B cell (primary cell): ENCODE data around the gene GJC3. TPM values are rescaled to one million over a fixed set of nuclear protein-coding genes. Genes with fewer than 3 reads are reported as not detected.
"Not testable (repeated sequence)": the region's sequence is repeated elsewhere in the genome, so short reads cannot be mapped to it uniquely, and the experiment has no call there.

Experiments used
- ATAC-seq: fragments of 200-7000 bp; cut with Tn5 transposase; one replicate; pipeline ENCODE4 v1.10.0; 2021; ENCODE audit warnings: low read depth, mild to moderate bottlenecking, moderate number of reproducible peaks, moderate library complexity
- CTCF ChIA-PET: fragments of 350-600 bp; sonication (Branson Sonifier 250); formaldehyde crosslinking; loops from one replicate; lab custom pipeline; 2021; ENCODE audit warnings: antibody characterized with exemption, inconsistent platforms; lab: Charles Lee
- POLR2A ChIA-PET: fragments of 350-600 bp; sonication (Branson Sonifier 250); formaldehyde crosslinking; loops from one replicate; lab custom pipeline; 2021; ENCODE audit warnings: antibody characterized with exemption; lab: Charles Lee
- DNase-seq: peaks from one replicate; pipeline ENCODE4 v3.0.0; 2013
- H2AFZ ChIP-seq: 2 replicates; pipeline ENCODE4 v1.6.1; 2012; ENCODE audit warnings: mild to moderate bottlenecking, low read depth, low read length; ENCODE audit not compliant: insufficient read depth, poor library complexity, severe bottlenecking
- H3K27ac ChIP-seq, 2 donors: 1 replicate in 1 of 2; 2 replicates in 1 of 2; pipeline ENCODE4 v1.5.1; 2012 to 2013; ENCODE audit warnings: low read length in 2 of 2, mild to moderate bottlenecking in 2 of 2, moderate library complexity in 1 of 2
- H3K27me3 ChIP-seq, 4 experiments: fragments of 200-600 bp in 1 of 4; sonication (generic) in 1 of 4; replicated peaks in 1 of 4; 1 replicate in 2 of 4; 2 replicates in 2 of 4; pipeline versions ENCODE4 v1.6.1 to v1.7.0; 2013 to 2016; ENCODE audit warnings: low read length in 3 of 4, mild to moderate bottlenecking in 2 of 4, mixed read lengths in 1 of 4, moderate library complexity in 1 of 4; ENCODE audit not compliant: insufficient read depth in 4 of 4, control insufficient read depth in 3 of 4; ENCODE audit errors: control extremely low read depth in 1 of 4
- H3K36me3 ChIP-seq, 2 experiments: replicated peaks in 1 of 2; 1 replicate in 1 of 2; 2 replicates in 1 of 2; pipeline versions ENCODE4 v1.6.1 to v1.7.1; 2013; ENCODE audit warnings: low read length in 1 of 2; ENCODE audit not compliant: insufficient read depth in 2 of 2, control insufficient read depth in 1 of 2; ENCODE audit errors: control extremely low read depth in 1 of 2, extremely low read depth in 1 of 2
- H3K4me1 ChIP-seq, 2 donors: fragments of 200-600 bp in 1 of 2; sonication (generic) in 1 of 2; 1 replicate in 1 of 2; 2 replicates in 1 of 2; pipeline versions ENCODE4 v1.5.1 to v1.6.1; 2013 to 2017; ENCODE audit warnings: low read length in 2 of 2; ENCODE audit not compliant: control insufficient read depth in 2 of 2, insufficient read depth in 2 of 2
- H3K4me2 ChIP-seq: replicated peaks from 2 replicates; pipeline ENCODE3; 2012; ENCODE audit warnings: mild to moderate bottlenecking, low read depth, low read length; ENCODE audit not compliant: poor library complexity, severe bottlenecking
- H3K4me3 ChIP-seq, 5 experiments: fragments of 200-600 bp in 1 of 5; sonication (generic) in 1 of 5; 1 replicate in 3 of 5; 2 replicates in 2 of 5; pipeline versions ENCODE4 v1.5.1 to v1.7.0; 2011 to 2016; ENCODE audit warnings: low read length in 4 of 5, mild to moderate bottlenecking in 4 of 5, low read depth in 2 of 5, control low read depth in 1 of 5, moderate library complexity in 1 of 5; ENCODE audit not compliant: insufficient read depth in 1 of 5; ENCODE audit errors: control extremely low read depth in 1 of 5, extremely low read depth in 1 of 5
- H3K79me2 ChIP-seq: fragments of 200-600 bp; sonication (generic); one replicate; pipeline ENCODE4 v1.6.0; 2016; ENCODE audit warnings: low read length; ENCODE audit not compliant: control insufficient read depth, insufficient read depth
- H3K9ac ChIP-seq: fragments of 200-600 bp; sonication (generic); 2 replicates; pipeline ENCODE4 v1.6.1; 2017; ENCODE audit warnings: mild to moderate bottlenecking, low read length, moderate library complexity
- H3K9me3 ChIP-seq, 3 donors: one replicate each; pipeline versions ENCODE4 v1.6.1 to v1.7.1; 2013; ENCODE audit warnings: low read length in 2 of 3; ENCODE audit not compliant: control insufficient read depth in 2 of 3, insufficient read depth in 1 of 3; ENCODE audit errors: control extremely low read depth in 1 of 3
- H4K20me1 ChIP-seq: 2 replicates; pipeline ENCODE4 v1.6.0; 2012; ENCODE audit warnings: mild to moderate bottlenecking, low read length; ENCODE audit not compliant: insufficient read depth, control insufficient read depth, poor library complexity, severe bottlenecking
- H3K27ac Mint-ChIP-seq: one replicate; pipeline ENCODE4 v1.8.0; 2021; ENCODE audit warnings: mixed read lengths
- H3K27me3 Mint-ChIP-seq: one replicate; pipeline ENCODE4 v1.8.0; 2021; ENCODE audit warnings: mixed read lengths
- H3K4me1 Mint-ChIP-seq: one replicate; pipeline ENCODE4 v1.8.0; 2021; ENCODE audit warnings: mixed read lengths
- H3K4me3 Mint-ChIP-seq: one replicate; pipeline ENCODE4 v1.8.0; 2021; ENCODE audit warnings: mixed read lengths
- H3K9me3 Mint-ChIP-seq: one replicate; pipeline ENCODE4 v1.8.0; 2022; ENCODE audit warnings: mixed read lengths; ENCODE audit not compliant: insufficient read depth
- EZH2 ChIP-seq: IDR thresholded peaks from 2 replicates; pipeline ENCODE4 v1.6.1; 2012; ENCODE audit warnings: borderline replicate concordance, low read depth, mild to moderate bottlenecking, moderate library complexity, low read length; ENCODE audit not compliant: insufficient read depth, poor library complexity, severe bottlenecking
- WGBS: methylation state at CpG from one replicate; pipeline ENCODE4 v1.1.5; 2013; ENCODE audit warnings: missing lambda C conversion rate; ENCODE audit not compliant: insufficient coverage; 5-methylcytosine and 5-hydroxymethylcytosine counted together
- intact Hi-C: fragments of 100-400 bp; cut with micrococcal nuclease; formaldehyde crosslinking; loops from one replicate; pipeline ENCODE4 v1.10.0; 2022
- polyA plus RNA-seq: library from polyadenylated mRNA; depleted of rRNA; stranded (reverse); fragments of >200 nt; gene quantifications from 2 replicates; pipeline ENCODE4 v1.2.3, GENCODE V29; 2012
- total RNA-seq, 2 donors: library from RNA; stranded (reverse); fragments of 120-200 nt in 1 of 2; gene quantifications; 1 replicate in 1 of 2; 2 replicates in 1 of 2; pipeline versions ENCODE4 v1.2.3 to v1.2.4, GENCODE V29; 2013 to 2022
- TF ChIP-seq, protein P1 (sequence below): fragments of 200-600 bp; IDR thresholded peaks from one replicate; pipeline ENCODE4 v1.8.0; 2022; ENCODE audit warnings: antibody characterized with exemption, mild to moderate bottlenecking

GJC3 gene
- total and polyA plus RNA-seq, 2 donors (not counting 1 experiment from before 2014, with no cell fraction given) = not detected

DNA sequence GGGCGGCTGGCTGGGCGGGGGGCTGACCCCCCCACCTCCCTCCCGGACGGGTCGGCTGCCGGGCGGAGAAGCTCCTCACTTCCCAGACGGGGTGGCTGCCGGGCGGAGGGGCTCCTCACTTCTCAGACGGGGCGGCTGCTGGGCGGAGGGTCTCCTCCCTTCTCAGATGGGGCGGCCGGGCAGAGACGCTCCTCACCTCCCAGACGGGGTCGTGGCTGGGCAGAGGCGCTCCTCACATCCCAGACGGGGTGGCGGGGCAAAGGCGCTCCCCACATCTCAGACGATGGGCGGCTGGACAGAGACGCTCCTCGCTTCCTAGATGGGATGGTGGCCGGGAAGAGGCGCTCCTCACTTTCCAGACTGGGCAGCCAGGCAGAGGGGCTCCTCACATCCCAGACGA is 41.1 kb downstream of the GJC3 start:
- H3K36me3 ChIP-seq = peaks cover 0 to 17% of the 10 kb centered on the region in 2 experiments
- H3K9me3 Mint-ChIP-seq, H3K27ac Mint-ChIP-seq, H3K4me2 ChIP-seq, H3K4me1 Mint-ChIP-seq, H3K27ac ChIP-seq, H4K20me1 ChIP-seq, H3K79me2 ChIP-seq, H2AFZ ChIP-seq, POLR2A ChIA-PET, H3K4me3 ChIP-seq, H3K9ac ChIP-seq, DNase-seq, H3K9me3 ChIP-seq, intact Hi-C loops, H3K4me3 Mint-ChIP-seq, CTCF ChIA-PET, H3K27me3 Mint-ChIP-seq, ATAC-seq, H3K27me3 ChIP-seq, H3K4me1 ChIP-seq: not testable (repeated sequence)
- WGBS = 99% methylated on average over 12 of the region's 29 CpGs

DNA sequence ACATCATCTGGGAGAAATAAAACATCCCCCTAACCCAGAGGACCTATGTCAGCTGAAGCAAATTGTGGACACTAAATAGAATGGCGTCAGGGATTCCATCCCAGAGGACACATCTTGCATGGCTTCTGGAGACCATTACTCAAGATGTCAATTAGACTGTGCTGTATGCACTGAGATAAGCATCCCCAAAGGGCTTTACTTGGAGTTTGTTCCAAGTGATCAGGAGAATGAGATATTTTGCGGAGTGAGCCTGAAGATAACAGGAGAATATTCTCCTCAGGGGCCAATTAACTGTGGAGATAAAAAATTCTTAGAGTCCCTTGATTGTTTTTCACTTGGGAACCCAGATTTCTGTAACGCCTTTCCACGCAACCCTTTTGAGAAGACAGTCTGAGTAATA is 48.0 kb downstream of the GJC3 start:
- Mint-ChIP-seq H3K27me3 (no peaks in the 10 kb centered on the region), H3K4me3 (no peak overlapping the region), H3K4me1 (no peaks in the 10 kb centered on the region), H3K27ac (no peak overlapping the region), H3K9me3 (no peaks in the 10 kb centered on the region)
- intact Hi-C loops = no loop called here
- no peak for TF ChIP-seq EZH2
- TF ChIP-seq, protein P1, sequence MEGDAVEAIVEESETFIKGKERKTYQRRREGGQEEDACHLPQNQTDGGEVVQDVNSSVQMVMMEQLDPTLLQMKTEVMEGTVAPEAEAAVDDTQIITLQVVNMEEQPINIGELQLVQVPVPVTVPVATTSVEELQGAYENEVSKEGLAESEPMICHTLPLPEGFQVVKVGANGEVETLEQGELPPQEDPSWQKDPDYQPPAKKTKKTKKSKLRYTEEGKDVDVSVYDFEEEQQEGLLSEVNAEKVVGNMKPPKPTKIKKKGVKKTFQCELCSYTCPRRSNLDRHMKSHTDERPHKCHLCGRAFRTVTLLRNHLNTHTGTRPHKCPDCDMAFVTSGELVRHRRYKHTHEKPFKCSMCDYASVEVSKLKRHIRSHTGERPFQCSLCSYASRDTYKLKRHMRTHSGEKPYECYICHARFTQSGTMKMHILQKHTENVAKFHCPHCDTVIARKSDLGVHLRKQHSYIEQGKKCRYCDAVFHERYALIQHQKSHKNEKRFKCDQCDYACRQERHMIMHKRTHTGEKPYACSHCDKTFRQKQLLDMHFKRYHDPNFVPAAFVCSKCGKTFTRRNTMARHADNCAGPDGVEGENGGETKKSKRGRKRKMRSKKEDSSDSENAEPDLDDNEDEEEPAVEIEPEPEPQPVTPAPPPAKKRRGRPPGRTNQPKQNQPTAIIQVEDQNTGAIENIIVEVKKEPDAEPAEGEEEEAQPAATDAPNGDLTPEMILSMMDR = no peak
- POLR2A ChIA-PET = no interaction called here
- H3K27me3 ChIP-seq = no peaks in the 10 kb centered on the region
- H3K27ac ChIP-seq = no peak overlapping the region
- H3K4me1 ChIP-seq = no peaks in the 10 kb centered on the region
- no peaks in the 10 kb centered on the region for H3K79me2 ChIP-seq
- no peaks in the 10 kb centered on the region for H4K20me1 ChIP-seq
- no peaks in the 10 kb centered on the region for H3K36me3 ChIP-seq
- no peak overlapping the region for H3K4me3 ChIP-seq
- H2AFZ ChIP-seq = no peak overlapping the region
- H3K9me3 ChIP-seq = peaks cover 0 to 2% (median 0%) of the 10 kb centered on the region in 3 donors
- DNase-seq = no peak
- no peak for ATAC-seq
- CTCF ChIA-PET = no interaction called here
- no peak overlapping the region for H3K9ac ChIP-seq
- WGBS = 100% methylated on average over 1 of the region's 4 CpGs
- no peak overlapping the region for H3K4me2 ChIP-seq
